ENCODE measurements around the gene MYO5A.

MYO5A gene

DNA sequence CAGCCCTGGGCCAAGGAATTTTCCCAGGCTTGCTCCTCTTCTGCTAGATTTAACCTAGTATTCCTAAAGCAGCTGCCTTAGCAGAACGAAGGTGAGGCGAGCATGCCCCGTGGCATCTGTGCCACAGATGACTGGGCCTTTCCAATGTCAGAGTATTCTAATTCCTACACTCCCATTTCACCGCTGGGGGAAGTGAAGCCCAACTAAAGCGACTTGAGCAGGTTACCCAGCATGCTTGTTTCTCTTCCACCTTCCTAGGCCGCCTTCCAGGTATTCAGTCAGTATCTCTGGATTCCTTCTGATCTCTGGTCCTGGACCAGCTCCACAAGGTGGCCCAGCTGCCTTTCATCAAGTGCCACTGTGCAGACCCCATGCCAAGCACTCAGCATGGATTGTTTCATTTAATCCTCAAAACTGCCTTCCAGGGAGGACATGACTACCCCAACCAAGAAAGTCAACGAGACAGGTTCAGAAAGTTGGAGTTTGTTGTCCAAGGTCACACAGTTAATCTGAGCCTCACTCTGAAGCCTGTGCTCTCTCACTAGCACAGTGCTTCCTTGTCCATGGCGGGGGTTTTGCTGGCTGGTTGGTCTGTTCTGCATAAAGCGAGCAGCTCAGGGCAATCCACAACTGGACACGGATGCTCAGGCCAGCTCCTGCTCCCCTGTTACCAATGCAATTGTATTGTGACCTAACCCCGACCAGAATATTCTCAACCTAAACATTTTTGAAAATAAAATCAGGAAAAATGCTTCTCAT, 248.2 kb downstream of the MYO5A start:
- DNase-seq (ENCODE audit: extremely low read depth, low read depth): no peak
- TF ChIP-seq, protein P1, sequence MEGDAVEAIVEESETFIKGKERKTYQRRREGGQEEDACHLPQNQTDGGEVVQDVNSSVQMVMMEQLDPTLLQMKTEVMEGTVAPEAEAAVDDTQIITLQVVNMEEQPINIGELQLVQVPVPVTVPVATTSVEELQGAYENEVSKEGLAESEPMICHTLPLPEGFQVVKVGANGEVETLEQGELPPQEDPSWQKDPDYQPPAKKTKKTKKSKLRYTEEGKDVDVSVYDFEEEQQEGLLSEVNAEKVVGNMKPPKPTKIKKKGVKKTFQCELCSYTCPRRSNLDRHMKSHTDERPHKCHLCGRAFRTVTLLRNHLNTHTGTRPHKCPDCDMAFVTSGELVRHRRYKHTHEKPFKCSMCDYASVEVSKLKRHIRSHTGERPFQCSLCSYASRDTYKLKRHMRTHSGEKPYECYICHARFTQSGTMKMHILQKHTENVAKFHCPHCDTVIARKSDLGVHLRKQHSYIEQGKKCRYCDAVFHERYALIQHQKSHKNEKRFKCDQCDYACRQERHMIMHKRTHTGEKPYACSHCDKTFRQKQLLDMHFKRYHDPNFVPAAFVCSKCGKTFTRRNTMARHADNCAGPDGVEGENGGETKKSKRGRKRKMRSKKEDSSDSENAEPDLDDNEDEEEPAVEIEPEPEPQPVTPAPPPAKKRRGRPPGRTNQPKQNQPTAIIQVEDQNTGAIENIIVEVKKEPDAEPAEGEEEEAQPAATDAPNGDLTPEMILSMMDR (IDR thresholded peaks at IDR 0.05; ENCODE audit: low read depth, low read length): no peak

DNA sequence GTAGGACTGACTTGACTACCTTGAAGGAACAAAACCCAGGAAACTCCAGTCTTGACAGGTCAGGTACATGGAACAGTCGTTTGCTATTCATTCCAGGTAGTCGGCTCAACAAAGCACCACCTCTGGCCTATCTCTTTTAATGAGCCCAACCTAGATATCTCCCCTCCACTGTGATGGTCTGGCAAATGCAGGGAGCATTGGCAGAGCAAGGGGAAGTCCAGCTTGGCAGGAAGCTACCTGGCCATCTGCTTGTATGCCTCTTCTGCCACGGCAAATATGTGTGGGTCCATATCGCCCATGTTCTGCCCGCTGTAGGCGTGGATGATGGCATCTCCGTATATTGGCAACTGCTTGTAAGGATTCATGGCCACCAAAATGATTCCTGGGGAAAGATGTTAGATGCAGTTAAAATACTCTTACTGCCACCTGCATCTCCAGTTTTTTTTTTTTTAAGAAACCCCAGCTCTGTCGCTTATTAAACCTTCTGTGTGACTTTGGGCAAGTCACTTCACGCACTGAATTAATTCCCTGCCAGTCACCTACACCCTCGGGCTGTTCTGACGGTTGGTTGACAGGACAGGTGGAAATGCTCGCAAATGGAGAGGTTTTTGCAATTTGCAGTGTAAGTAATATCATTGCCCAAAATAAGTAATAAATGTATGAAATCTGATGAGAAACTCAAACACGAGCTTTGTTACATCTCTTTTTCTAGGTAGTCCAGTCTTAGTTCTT, 249.9 kb downstream of the MYO5A start:
- no peak for DNase-seq (ENCODE audit: extremely low read depth, low read depth)
- TF ChIP-seq, protein P1 (IDR thresholded peaks at IDR 0.05; ENCODE audit: low read depth, low read length): no peak

DNA sequence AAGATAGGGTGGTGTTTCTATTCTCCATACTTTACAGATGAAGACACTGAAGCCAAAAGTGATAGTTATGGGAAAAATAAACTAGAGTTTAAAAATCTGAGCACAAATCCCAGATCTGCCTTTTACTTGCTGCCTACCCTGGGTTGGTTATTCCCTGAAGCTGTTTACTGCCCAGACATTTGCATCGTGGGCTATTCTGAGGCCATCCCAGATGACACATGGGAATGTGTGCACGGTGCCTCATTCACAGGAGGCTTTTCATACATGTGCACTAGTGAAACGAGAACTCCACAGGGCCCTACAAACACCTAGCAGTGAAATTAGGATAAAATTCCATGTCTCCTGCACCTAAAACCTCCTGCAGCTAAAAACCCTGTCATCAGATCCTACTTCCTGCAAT, 250.5 kb downstream of the MYO5A start:
- TF ChIP-seq, protein P1 (IDR thresholded peaks at IDR 0.05; ENCODE audit: low read depth, low read length): no peak
- no peak for DNase-seq (ENCODE audit: extremely low read depth, low read depth)

DNA sequence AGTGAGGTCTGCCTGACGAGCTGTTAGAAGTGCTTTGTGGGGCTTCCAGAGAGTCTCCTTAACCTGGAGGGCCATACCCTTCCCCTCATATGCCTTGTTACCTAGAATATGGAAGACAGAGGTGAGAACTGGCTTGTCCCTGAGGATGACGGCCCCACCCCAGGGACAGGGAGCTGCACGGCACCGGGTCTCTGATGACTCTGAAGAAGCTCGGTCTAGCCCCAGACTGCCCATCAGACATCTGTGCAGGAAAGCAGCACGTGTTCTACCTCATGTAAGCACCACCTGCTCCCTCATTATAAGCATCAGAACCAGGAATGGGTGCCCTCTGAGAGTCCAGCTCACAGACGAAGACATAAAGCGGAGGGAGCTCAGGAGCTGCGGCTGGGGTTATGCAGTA, 251.1 kb downstream of the MYO5A start:
- TF ChIP-seq, protein P1 (IDR thresholded peaks at IDR 0.05; ENCODE audit: low read depth, low read length): no peak
- DNase-seq (ENCODE audit: extremely low read depth, low read depth): no peak

DNA sequence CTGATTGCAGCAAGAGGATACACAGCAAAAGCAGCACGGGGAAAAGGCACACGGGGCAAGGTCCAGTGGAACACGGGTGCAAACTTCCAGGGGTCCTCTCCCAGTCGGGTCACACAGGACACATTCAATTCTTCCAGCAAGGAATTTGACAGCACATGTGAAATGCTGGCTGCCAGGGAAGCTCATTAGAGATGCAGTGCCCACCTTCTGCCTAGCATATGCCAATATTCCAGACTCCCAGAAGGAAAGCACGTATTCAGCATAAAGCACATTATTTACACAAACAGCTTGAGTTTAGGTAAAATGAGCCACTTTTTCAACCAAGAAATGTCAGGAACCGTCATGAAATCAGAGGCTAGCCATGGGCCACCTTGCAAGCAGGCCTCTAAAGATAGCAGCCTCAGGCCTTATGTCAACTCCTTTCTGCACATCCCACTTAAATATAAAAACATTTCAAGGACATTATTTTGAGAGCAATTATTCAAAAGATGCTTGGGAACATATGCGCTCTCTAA, 252.4 kb downstream of the MYO5A start:
- no peak for DNase-seq (ENCODE audit: extremely low read depth, low read depth)
- TF ChIP-seq, protein P1 (IDR thresholded peaks at IDR 0.05; ENCODE audit: low read depth, low read length): no peak

DNA sequence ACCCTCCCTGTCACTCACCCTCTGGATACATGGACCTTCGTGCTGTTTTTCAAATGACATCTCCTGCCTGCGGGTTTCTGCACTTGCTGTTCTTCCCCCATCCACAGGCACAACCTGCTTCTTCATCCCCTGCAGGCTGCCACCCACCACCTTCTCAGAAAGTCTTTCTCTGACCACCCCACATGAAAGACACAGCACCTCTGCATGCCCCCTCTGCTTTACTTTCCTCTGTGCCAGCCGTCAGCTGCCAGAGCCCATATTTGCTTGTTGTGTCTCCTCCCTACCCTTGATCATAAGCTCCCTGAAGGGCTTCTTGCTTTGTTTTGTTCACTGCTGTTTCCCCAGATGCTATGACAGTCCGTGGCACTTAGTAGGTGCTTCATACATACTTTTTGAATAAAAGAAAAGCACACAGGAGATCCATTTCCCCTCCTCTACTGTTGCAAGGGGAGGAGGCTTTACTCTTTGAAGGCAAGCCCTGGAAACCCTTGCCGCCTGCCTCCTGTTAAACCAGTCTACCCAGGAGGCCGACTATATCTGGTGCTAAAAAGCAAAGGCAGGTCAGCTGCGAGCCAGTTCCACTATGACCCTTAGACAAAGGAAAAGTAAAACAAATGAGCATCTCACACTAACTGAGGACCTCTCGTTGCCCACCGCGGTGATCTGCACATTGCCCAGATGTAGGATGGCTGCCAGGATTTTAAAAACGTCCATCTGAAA, 265.0 kb downstream of the MYO5A start:
- TF ChIP-seq, protein P1 (IDR thresholded peaks at IDR 0.05; ENCODE audit: low read depth, low read length): no peak
- no peak for DNase-seq (ENCODE audit: extremely low read depth, low read depth)
